ENCODE measurements around the gene HUS1B.

Gene HUS1B

GRCh38 chr6:689223-689622 is 32.3 kb upstream of the HUS1B start:
- no peak for TF ChIP-seq CTCF (IDR thresholded peaks at IDR 0.05; ENCODE audit: insufficient read depth, low read depth, low read length, missing control alignments)
- no peak overlapping the region for H3K4me3 ChIP-seq (ENCODE audit: low read depth, low read length)
- DNase-seq (ENCODE audit: low read depth) = no peak

GRCh38 chr6:686497-686896 is 29.6 kb upstream of the HUS1B start:
- no peak overlapping the region for H3K4me3 ChIP-seq (ENCODE audit: low read depth, low read length)
- no peak for DNase-seq (ENCODE audit: low read depth)
- TF ChIP-seq CTCF (IDR thresholded peaks at IDR 0.05; ENCODE audit: insufficient read depth, low read depth, low read length, missing control alignments) = no peak

- no peak for TF ChIP-seq CTCF (IDR thresholded peaks at IDR 0.05; ENCODE audit: insufficient read depth, low read depth, low read length, missing control alignments)
- peak overlapping the region; percentile 9; the same call in 1 of the 2 replicates for H3K4me3 ChIP-seq (ENCODE audit: low read depth, low read length)
- peak; percentile 86 for DNase-seq (ENCODE audit: low read depth)
These were observed 28.1 kb upstream of the HUS1B start for GRCh38 chr6:684831-685636.

GRCh38 chr6:683742-684440 is 27.0 kb upstream of the HUS1B start:
- DNase-seq (ENCODE audit: low read depth) = no peak
- TF ChIP-seq CTCF (IDR thresholded peaks at IDR 0.05; ENCODE audit: insufficient read depth, low read depth, low read length, missing control alignments) = no peak
- no peak overlapping the region for H3K4me3 ChIP-seq (ENCODE audit: low read depth, low read length)

- no peak for TF ChIP-seq CTCF (IDR thresholded peaks at IDR 0.05; ENCODE audit: insufficient read depth, low read depth, low read length, missing control alignments)
- no peak overlapping the region for H3K4me3 ChIP-seq (ENCODE audit: low read depth, low read length)
- no peak for DNase-seq (ENCODE audit: low read depth)
These were observed 23.9 kb upstream of the HUS1B start for GRCh38 chr6:680666-681340.

GRCh38 chr6:680251-680650 is 23.4 kb upstream of the HUS1B start:
- TF ChIP-seq CTCF (IDR thresholded peaks at IDR 0.05; ENCODE audit: insufficient read depth, low read depth, low read length, missing control alignments) = no peak
- no peak for DNase-seq (ENCODE audit: low read depth)
- H3K4me3 ChIP-seq (ENCODE audit: low read depth, low read length) = no peak overlapping the region
